ENCODE data around the gene HOXC6. TPM values are rescaled to one million over a fixed set of nuclear protein-coding genes. Genes with fewer than 3 reads are reported as not detected.

The HOXC6 gene
- total RNA-seq, 1 experiment from 2014 or later, result 2.8 TPM

DNA sequence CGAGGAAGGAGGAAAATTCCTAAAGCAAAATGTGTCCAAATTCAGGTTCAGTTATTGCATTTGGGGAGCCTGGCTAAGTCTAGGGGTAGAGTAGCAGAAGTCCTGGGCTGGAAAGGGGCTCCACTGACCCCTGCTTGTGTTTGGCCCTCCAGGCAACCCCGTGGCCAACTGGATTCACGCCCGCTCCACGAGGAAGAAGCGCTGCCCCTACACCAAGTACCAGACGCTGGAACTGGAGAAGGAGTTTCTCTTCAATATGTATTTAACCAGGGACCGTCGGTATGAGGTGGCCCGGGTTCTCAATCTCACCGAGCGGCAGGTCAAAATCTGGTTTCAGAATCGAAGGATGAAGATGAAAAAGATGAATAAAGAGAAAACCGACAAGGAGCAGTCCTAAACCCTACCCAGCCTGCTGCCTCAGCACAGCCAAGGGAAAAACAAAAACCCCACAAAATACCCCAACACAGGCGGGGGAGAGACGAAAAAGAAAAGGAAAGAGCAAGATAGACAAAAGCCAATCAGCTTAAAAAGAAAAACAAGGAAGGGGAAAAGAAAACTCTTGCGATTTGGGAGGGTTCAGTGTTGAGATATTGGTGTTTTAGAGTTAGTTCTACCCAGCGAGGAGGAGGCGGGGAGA is 25.8 kb upstream of the HOXC6 start:
- no peaks in the 10 kb centered on the region for H3K36me3 ChIP-seq (ENCODE audit: low read depth, low read length)
- ChIA-PET POLR2A (ENCODE audit: unreplicated experiment) (no interaction called here), CTCF (interaction anchor here (0.6 kb wide), 1 partner anchor 245 kb away, joined by 15 read pairs; no protein-coding TSS in a partner anchor)
- peaks cover 16% of the 10 kb centered on the region; the same call in 1 of the 2 replicates for H3K79me2 ChIP-seq (ENCODE audit: low read length)
- TF ChIP-seq EZH2phosphoT487 (IDR thresholded peaks at IDR 0.05; ENCODE audit: borderline replicate concordance, low read length) (no peak), EZH2 (IDR thresholded peaks at IDR 0.05; ENCODE audit: low read length, unreplicated experiment) (no peak)
- TF ChIP-seq, protein P1, sequence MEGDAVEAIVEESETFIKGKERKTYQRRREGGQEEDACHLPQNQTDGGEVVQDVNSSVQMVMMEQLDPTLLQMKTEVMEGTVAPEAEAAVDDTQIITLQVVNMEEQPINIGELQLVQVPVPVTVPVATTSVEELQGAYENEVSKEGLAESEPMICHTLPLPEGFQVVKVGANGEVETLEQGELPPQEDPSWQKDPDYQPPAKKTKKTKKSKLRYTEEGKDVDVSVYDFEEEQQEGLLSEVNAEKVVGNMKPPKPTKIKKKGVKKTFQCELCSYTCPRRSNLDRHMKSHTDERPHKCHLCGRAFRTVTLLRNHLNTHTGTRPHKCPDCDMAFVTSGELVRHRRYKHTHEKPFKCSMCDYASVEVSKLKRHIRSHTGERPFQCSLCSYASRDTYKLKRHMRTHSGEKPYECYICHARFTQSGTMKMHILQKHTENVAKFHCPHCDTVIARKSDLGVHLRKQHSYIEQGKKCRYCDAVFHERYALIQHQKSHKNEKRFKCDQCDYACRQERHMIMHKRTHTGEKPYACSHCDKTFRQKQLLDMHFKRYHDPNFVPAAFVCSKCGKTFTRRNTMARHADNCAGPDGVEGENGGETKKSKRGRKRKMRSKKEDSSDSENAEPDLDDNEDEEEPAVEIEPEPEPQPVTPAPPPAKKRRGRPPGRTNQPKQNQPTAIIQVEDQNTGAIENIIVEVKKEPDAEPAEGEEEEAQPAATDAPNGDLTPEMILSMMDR (conservative IDR thresholded peaks at IDR 0.05; ENCODE audit: low read depth, low read length), result no peak
- no peak for ATAC-seq
- H3K27me3 ChIP-seq (ENCODE audit: low read length), result no peaks in the 10 kb centered on the region
- H3K4me1 ChIP-seq (ENCODE audit: insufficient read depth, low read length), result peaks cover 10% of the 10 kb centered on the region
- no peaks in the 10 kb centered on the region for H3K9me2 ChIP-seq (replicated peaks; ENCODE audit: low read length)
- DNase-seq, result no peak
- H3F3A ChIP-seq (ENCODE audit: low read length, unreplicated experiment), result no peaks in the 10 kb centered on the region
- intact Hi-C loops (cut with micrococcal nuclease), result no loop called here
- H3K4me3 ChIP-seq (ENCODE audit: low read length), result no peak overlapping the region
- H3K4me2 ChIP-seq (ENCODE audit: low read length), result no peak overlapping the region
- BruUV-seq (replicated peaks), result no TSS peak
- H4K20me1 ChIP-seq (ENCODE audit: low read length), result no peaks in the 10 kb centered on the region
- H3K9ac ChIP-seq (ENCODE audit: low read length), result no peak overlapping the region
- H3K27ac ChIP-seq (ENCODE audit: low read length), result no peak overlapping the region
- no peak overlapping the region for H2AFZ ChIP-seq (ENCODE audit: low read length)
- H3K9me3 ChIP-seq (ENCODE audit: low read length), result no peaks in the 10 kb centered on the region

DNA sequence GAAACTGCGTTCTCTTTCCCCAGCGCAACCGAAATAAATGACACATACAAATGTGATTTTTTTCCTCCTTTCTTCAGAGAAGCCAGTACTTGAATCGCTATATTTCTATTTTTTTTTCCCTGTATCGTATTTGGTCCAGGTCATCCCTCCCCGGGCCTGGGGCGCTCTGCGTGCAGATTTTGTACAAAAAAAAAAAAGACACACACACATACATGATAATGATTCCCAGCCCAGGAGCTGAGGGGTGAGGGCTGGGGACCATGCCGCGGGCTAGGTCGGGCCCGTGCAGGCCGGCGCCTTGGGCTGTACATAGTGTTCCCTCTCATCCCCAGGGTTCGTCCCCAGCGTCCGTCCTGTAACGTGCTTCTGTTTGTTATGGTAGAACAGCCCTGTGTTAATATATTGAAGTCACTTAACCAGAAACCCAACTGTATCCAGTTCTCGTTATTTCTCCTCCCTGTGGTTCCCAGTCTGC is 25.3 kb upstream of the HOXC6 start:
- Histone ChIP-seq H3F3A (ENCODE audit: low read length, unreplicated experiment) (no peaks in the 10 kb centered on the region), H2AFZ (ENCODE audit: low read length) (no peak overlapping the region), H3K4me2 (ENCODE audit: low read length) (no peak overlapping the region), H3K4me3 (ENCODE audit: low read length) (no peak overlapping the region), H3K79me2 (ENCODE audit: low read length) (peaks cover 10% of the 10 kb centered on the region; the same call in 1 of the 2 replicates), H3K36me3 (ENCODE audit: low read depth, low read length) (no peaks in the 10 kb centered on the region), H3K27ac (ENCODE audit: low read length) (no peak overlapping the region), H3K9me3 (ENCODE audit: low read length) (no peaks in the 10 kb centered on the region), H3K4me1 (ENCODE audit: insufficient read depth, low read length) (peaks cover 11% of the 10 kb centered on the region), H3K9me2 (replicated peaks; ENCODE audit: low read length) (no peaks in the 10 kb centered on the region), H4K20me1 (ENCODE audit: low read length) (no peaks in the 10 kb centered on the region), H3K27me3 (ENCODE audit: low read length) (no peaks in the 10 kb centered on the region), H3K9ac (ENCODE audit: low read length) (no peak overlapping the region)
- DNase-seq, result no peak
- ATAC-seq, result no peak
- no TSS peak for BruUV-seq (replicated peaks)
- ChIA-PET CTCF (no interaction called here), POLR2A (ENCODE audit: unreplicated experiment) (no interaction called here)
- intact Hi-C loops (cut with micrococcal nuclease), result no loop called here
- TF ChIP-seq EZH2phosphoT487 (IDR thresholded peaks at IDR 0.05; ENCODE audit: borderline replicate concordance, low read length), result no peak
- TF ChIP-seq, protein P1 (conservative IDR thresholded peaks at IDR 0.05; ENCODE audit: low read depth, low read length), result no peak
- no peak for TF ChIP-seq EZH2 (IDR thresholded peaks at IDR 0.05; ENCODE audit: low read length, unreplicated experiment)

DNA sequence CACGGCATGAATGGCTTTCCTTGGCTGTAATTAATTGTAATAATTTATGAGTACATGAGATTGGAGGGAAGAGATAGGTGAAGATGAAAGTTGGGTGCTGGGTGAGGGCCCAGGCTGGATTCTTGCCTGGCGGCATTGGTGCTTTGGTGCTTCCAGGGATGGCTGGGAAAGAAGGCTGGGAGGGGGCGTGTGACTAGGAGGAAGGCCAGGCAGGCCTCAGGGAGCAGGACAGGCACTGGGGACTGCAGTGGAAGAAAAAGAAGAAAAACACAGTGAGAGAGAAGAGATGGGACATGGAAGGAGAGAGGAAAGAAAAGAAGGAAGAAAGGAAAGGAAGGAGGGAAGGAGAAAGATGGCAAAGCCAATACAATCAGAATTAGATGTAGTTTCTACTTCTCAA is 24.6 kb upstream of the HOXC6 start:
- Histone ChIP-seq H3K4me2 (ENCODE audit: low read length) (no peak overlapping the region), H3K9me3 (ENCODE audit: low read length) (no peaks in the 10 kb centered on the region), H3F3A (ENCODE audit: low read length, unreplicated experiment) (no peaks in the 10 kb centered on the region), H3K4me1 (ENCODE audit: insufficient read depth, low read length) (peaks cover 12% of the 10 kb centered on the region), H3K27ac (ENCODE audit: low read length) (no peak overlapping the region), H3K9me2 (replicated peaks; ENCODE audit: low read length) (no peaks in the 10 kb centered on the region), H3K4me3 (ENCODE audit: low read length) (no peak overlapping the region), H4K20me1 (ENCODE audit: low read length) (no peaks in the 10 kb centered on the region), H3K9ac (ENCODE audit: low read length) (no peak overlapping the region), H2AFZ (ENCODE audit: low read length) (no peak overlapping the region), H3K79me2 (ENCODE audit: low read length) (peaks cover 6% of the 10 kb centered on the region; the same call in 1 of the 2 replicates), H3K36me3 (ENCODE audit: low read depth, low read length) (no peaks in the 10 kb centered on the region), H3K27me3 (ENCODE audit: low read length) (no peaks in the 10 kb centered on the region)
- intact Hi-C loops (cut with micrococcal nuclease), result no loop called here
- TF ChIP-seq, protein P1 (conservative IDR thresholded peaks at IDR 0.05; ENCODE audit: low read depth, low read length), result no peak
- TF ChIP-seq EZH2phosphoT487 (IDR thresholded peaks at IDR 0.05; ENCODE audit: borderline replicate concordance, low read length), result no peak
- TF ChIP-seq EZH2 (IDR thresholded peaks at IDR 0.05; ENCODE audit: low read length, unreplicated experiment), result no peak
- ChIA-PET POLR2A (ENCODE audit: unreplicated experiment) (no interaction called here), CTCF (interaction anchor here (0.7 to 1.0 kb wide), 2 partner anchors 205 to 878 kb away, joined by 3 to 5 read pairs; no protein-coding TSS in a partner anchor)
- BruUV-seq (replicated peaks), result no TSS peak
- DNase-seq (no peak), ATAC-seq (no peak)

Measured in PC-3 (cell line).